GM12878 (cell line): ENCODE results near the gene TBX10. TPM values are rescaled to one million over a fixed set of nuclear protein-coding genes. Genes with fewer than 3 reads are reported as not detected.

Source experiments
- ATF3 ChIP-seq: IDR thresholded peaks from 2 replicates; pipeline ENCODE4 v1.6.1; 2011; ENCODE audit warnings: low read depth, mild to moderate bottlenecking, low read length, moderate library complexity, borderline replicate concordance; ENCODE audit errors: extremely low read depth
- BACH1 ChIP-seq: fragments of 450-650 bp; IDR thresholded peaks from 2 replicates; pipeline ENCODE4 v1.6.1; 2017; ENCODE audit warnings: mild to moderate bottlenecking, borderline replicate concordance
- BRCA1 ChIP-seq: IDR thresholded peaks from 2 replicates; pipeline ENCODE4 v1.6.1; 2011; ENCODE audit warnings: low read depth, low read length, improper control_type of control experiment
- CBX3 ChIP-seq: fragments of 200-600 bp; sonication (generic); IDR thresholded peaks from 2 replicates; pipeline ENCODE4 v1.6.1; 2016; ENCODE audit warnings: low read depth, borderline replicate concordance
- DPF2 ChIP-seq: fragments of 450-650 bp; IDR thresholded peaks from 2 replicates; pipeline ENCODE4 v1.6.1; 2017; ENCODE audit warnings: mild to moderate bottlenecking
- MLLT1 ChIP-seq: fragments of 450-650 bp; IDR thresholded peaks from 2 replicates; pipeline ENCODE4 v1.6.1; 2016; ENCODE audit warnings: mild to moderate bottlenecking
- MTA3 ChIP-seq: IDR thresholded peaks from 2 replicates; pipeline ENCODE4 v1.6.1; 2012; ENCODE audit warnings: low read length, inconsistent platforms, borderline replicate concordance
- NFYA ChIP-seq: IDR thresholded peaks from 2 replicates; pipeline ENCODE4 v1.6.1; 2011; ENCODE audit warnings: low read depth, mild to moderate bottlenecking, low read length, improper control_type of control experiment, borderline replicate concordance
- NFYB ChIP-seq: IDR thresholded peaks from 2 replicates; pipeline ENCODE4 v1.6.1; 2011; ENCODE audit warnings: low read depth, mild to moderate bottlenecking, low read length, improper control_type of control experiment, moderate library complexity; ENCODE audit not compliant: insufficient read depth
- NR2C2 ChIP-seq: IDR thresholded peaks from 2 replicates; pipeline ENCODE4 v1.6.1; 2011; ENCODE audit warnings: borderline replicate concordance, low read depth; ENCODE audit not compliant: control insufficient read depth, insufficient read length
- PKNOX1 ChIP-seq: fragments of 450-650 bp; IDR thresholded peaks from 2 replicates; pipeline ENCODE4 v1.6.1; 2016; ENCODE audit warnings: mild to moderate bottlenecking
- REST ChIP-seq: IDR thresholded peaks from 2 replicates; pipeline ENCODE4 v1.6.1; 2012; ENCODE audit warnings: mild to moderate bottlenecking, low read depth, low read length
- USF1 ChIP-seq: IDR thresholded peaks from 2 replicates; pipeline ENCODE4 v1.6.1; 2011; ENCODE audit warnings: borderline replicate concordance, low read depth, mild to moderate bottlenecking, moderate library complexity, mixed read lengths, low read length; ENCODE audit not compliant: insufficient read depth; ENCODE audit errors: extremely low read length
- USF2 ChIP-seq: IDR thresholded peaks from 2 replicates; pipeline ENCODE4 v1.6.1; 2011; ENCODE audit warnings: low read depth, low read length, improper control_type of control experiment, borderline replicate concordance
- ZBTB11 ChIP-seq: fragments of 450-650 bp; formaldehyde crosslinking; IDR thresholded peaks from 2 replicates; pipeline ENCODE4 v1.5.0; 2022; ENCODE audit warnings: mild to moderate bottlenecking, missing genetic modification characterization
- ZNF217 ChIP-seq: fragments of 450-650 bp; IDR thresholded peaks from 2 replicates; pipeline ENCODE4 v1.6.1; 2017; ENCODE audit warnings: antibody characterized with exemption, mild to moderate bottlenecking
- polyA plus RNA-seq, 11 experiments: library from polyadenylated mRNA; depleted of rRNA in 4 of 11; unstranded in 6 of 11; stranded (reverse) in 5 of 11; fragments of >200 nt; fragmentation: Nextera tagmentation in 4 of 11; fragmentation: Illumina TruSeq in 1 of 11; extraction: Ambion mirVana in 4 of 11; extraction: Trizol in 1 of 11; gene quantifications; 1 replicate in 1 of 11; 2 replicates in 10 of 11; pipeline versions ENCODE4 v1.2.1 to v1.2.3, GENCODE V29; 2011 to 2016; ENCODE audit warnings: inconsistent platforms in 2 of 11, missing spikeins in 2 of 11, low read depth in 1 of 11
- total RNA-seq, 4 experiments: library from RNA; depleted of rRNA in 3 of 4; stranded (reverse); fragments of >200 nt in 3 of 4; fragmentation: Illumina TruSeq in 1 of 4; extraction: Trizol in 1 of 4; gene quantifications; 2 replicates each; pipeline versions ENCODE4 v1.2.1 to v1.2.3, GENCODE V29; 2013 to 2021

The TBX10 gene
- total and polyA plus RNA-seq, 10 of the 15 experiments (the other 5 are each of a cell fraction or from before 2014, with no cell fraction given) = 0.10 to 0.44 (median 0.20) TPM; not detected in 4

- TF ChIP-seq USF2 = no peak
- no peak for TF ChIP-seq PKNOX1
- no peak for TF ChIP-seq NFYB
- TF ChIP-seq USF1 = no peak
- TF ChIP-seq ZBTB11 (CRISPR knock-in tag) = no peak
- TF ChIP-seq REST = no peak
- TF ChIP-seq NR2C2 = no peak
- no peak for TF ChIP-seq ATF3
- no peak for TF ChIP-seq MLLT1
- no peak for TF ChIP-seq MTA3
- no peak for TF ChIP-seq BRCA1
- TF ChIP-seq DPF2 = peak; percentile 97
- peak; percentile 94 for TF ChIP-seq ZNF217
- peak; percentile 77 for TF ChIP-seq BACH1
- TF ChIP-seq CBX3 = no peak
- TF ChIP-seq NFYA = no peak
Observed at GRCh38 chr11:67629386-67630227, 10.0 kb downstream of the TBX10 start, which contains the start of gene NUDT8 (continued).
